ENCODE results near the gene LKAAEAR1.

The LKAAEAR1 gene

GRCh38 chr20:64110411-64111068 lies 26.3 kb upstream of the LKAAEAR1 start:
- DNase-seq (ENCODE audit: low read depth in 2 of 2), result no peak
- TF ChIP-seq, protein P1, sequence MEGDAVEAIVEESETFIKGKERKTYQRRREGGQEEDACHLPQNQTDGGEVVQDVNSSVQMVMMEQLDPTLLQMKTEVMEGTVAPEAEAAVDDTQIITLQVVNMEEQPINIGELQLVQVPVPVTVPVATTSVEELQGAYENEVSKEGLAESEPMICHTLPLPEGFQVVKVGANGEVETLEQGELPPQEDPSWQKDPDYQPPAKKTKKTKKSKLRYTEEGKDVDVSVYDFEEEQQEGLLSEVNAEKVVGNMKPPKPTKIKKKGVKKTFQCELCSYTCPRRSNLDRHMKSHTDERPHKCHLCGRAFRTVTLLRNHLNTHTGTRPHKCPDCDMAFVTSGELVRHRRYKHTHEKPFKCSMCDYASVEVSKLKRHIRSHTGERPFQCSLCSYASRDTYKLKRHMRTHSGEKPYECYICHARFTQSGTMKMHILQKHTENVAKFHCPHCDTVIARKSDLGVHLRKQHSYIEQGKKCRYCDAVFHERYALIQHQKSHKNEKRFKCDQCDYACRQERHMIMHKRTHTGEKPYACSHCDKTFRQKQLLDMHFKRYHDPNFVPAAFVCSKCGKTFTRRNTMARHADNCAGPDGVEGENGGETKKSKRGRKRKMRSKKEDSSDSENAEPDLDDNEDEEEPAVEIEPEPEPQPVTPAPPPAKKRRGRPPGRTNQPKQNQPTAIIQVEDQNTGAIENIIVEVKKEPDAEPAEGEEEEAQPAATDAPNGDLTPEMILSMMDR (IDR thresholded peaks at IDR 0.05; ENCODE audit: low read depth, low read length), result no peak

GRCh38 chr20:64109831-64110391 lies 25.7 kb upstream of the LKAAEAR1 start:
- H3K4me3 ChIP-seq (replicated peaks in 1 of 2; ENCODE audit: low read depth in 2 of 2, low read length in 2 of 2), result no peak overlapping the region
- TF ChIP-seq, protein P1 (IDR thresholded peaks at IDR 0.05; ENCODE audit: low read depth, low read length), result no peak
- DNase-seq (ENCODE audit: low read depth in 2 of 2), result no peak

More at GRCh38 chr20:64110411-64111068, 26.3 kb upstream of the LKAAEAR1 start:
- H3K4me3 ChIP-seq (replicated peaks in 1 of 2; ENCODE audit: low read depth in 2 of 2, low read length in 2 of 2), result no peak overlapping the region

DNA sequence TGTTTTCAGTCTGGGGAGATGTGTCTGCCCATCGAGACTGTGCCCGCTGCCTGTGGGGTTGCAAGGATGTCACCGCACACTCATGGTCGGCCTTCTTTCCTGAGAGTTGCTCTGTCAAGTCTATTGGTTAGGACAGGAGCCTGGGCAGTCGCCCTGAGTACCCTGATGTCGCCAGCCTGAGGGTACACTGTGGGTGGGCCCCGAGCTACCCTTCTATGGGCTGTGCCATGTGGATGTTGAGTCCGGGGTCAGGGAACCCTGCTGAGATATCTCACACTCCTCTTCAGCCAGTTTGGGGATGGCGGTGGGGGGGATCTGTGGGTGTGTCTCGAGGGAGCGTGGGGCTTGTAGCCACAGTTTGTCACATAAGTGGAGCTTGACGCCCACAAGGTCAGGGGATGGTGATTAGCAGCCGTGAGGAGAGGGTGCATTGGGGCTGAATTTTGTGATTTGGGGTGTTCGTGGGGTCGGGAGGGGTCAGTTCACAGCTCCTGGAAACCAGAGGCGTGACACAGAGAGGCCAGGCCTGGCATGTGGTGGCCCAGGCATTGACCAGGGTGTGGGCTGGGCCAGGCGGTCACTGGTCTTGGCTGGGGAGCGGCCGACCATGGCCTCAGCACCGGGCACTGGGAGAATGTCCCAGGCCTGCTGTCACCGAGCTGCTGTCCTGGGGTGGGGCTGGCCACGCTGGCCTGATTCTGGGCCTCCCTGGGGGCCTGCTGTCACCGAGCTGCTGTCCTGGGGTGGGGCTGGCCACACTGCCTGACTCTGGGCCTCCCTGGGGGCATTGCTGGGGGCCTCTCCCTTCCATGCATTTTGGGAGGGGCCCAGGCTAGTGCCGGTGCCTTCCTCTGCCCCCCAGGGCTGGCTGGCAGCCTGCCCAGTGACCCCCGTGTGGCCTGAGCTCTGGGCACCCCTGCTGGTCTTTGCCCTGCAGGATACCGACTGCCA lies 24.8 kb upstream of the LKAAEAR1 start:
- no peak for DNase-seq (ENCODE audit: low read depth in 2 of 2)
- H3K4me3 ChIP-seq (replicated peaks in 1 of 2; ENCODE audit: low read depth in 2 of 2, low read length in 2 of 2), result no peak overlapping the region
- TF ChIP-seq, protein P1 (IDR thresholded peaks at IDR 0.05; ENCODE audit: low read depth, low read length), result no peak

DNA sequence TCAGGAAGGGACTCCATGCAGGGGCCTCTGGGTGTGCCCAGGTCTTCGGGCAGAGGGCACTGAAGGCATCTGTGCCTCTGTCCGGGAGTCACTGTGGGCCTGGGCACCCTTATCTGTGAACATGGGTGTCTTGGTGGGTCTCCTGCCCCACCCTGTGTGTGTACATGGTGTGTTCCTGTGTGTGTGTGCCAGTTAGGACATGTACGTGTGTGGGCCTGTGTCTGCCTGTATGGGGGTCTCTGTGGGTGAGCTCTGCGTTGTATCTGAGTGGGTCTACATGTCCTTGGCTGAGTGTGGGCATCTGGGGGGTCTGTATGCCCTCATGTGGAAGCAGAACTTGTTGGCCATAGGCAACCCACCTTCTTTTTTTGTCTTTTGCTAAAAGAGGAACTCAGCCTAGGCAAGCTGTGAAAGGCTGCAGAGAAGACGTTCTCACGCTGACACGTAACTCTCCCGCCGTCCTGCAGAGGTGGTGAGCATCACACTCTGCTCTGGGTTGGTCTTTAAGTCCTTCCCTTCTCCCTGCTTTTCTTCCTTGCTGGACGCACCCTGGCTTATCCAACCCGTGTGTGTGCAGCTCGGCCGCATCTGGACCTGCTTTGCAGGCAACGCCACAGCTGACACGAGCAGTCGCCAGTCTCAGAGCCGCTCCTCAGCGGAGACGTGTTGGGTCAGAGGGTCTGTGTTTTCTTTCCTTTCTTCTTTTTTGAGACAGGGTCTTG lies 23.7 kb upstream of the LKAAEAR1 start:
- no peak overlapping the region for H3K4me3 ChIP-seq (replicated peaks in 1 of 2; ENCODE audit: low read depth in 2 of 2, low read length in 2 of 2)
- DNase-seq (ENCODE audit: low read depth in 2 of 2), result no peak
- TF ChIP-seq, protein P1 (IDR thresholded peaks at IDR 0.05; ENCODE audit: low read depth, low read length), result no peak

DNA sequence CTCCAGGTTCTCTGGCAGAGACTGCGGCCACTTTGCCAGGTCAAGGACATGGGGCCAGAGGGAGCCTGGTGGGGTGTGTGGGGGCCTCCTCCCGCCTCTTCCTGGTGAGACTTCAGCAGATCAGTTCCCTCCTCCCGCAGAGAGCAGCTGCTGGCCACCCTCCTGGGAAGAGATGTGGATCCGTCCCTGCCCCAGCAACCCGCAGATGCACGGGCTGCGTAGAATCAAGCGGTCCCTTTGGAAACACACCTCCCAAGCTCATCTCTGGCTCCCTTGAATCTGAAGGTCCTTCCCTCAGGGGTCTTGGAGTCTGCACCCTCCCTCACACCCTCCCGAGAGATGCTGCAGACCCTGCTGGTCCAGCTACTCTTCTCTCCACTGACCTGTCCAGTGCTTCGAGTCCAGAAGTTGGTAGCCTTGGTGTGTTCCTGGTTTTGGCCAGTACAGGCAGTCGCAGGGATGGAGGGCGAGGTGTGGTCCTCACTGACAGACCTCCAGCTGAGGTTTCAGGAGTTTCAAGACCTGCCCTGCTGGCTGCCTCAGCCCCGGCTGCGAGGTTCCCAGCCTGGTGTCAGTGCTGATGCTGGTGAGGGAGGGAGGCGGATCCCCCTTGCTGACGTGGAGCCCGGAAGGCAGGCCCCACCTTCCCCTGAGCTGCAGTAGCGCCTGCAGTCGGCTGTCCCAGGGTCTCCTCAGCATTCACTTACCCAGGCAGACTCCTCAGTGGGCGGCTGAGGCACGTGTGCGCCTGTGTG lies 23.0 kb upstream of the LKAAEAR1 start, which contains the start of gene NPBWR2:
Gene NPBWR2 (minus strand): TSS at position 585 of the 755 bp plus-strand sequence. CDS start 734 bp downstream, outside the sequence.
- no peak for DNase-seq (ENCODE audit: low read depth in 2 of 2)
- TF ChIP-seq, protein P1 (IDR thresholded peaks at IDR 0.05; ENCODE audit: low read depth, low read length), result no peak
- no peak within 1 kb of the TSS for H3K4me3 ChIP-seq (replicated peaks in 1 of 2; ENCODE audit: low read depth in 2 of 2, low read length in 2 of 2)

All from cardiac fibroblast (primary cell).